ENCODE measurements around the gene CAMSAP1.

CAMSAP1 gene

DNA sequence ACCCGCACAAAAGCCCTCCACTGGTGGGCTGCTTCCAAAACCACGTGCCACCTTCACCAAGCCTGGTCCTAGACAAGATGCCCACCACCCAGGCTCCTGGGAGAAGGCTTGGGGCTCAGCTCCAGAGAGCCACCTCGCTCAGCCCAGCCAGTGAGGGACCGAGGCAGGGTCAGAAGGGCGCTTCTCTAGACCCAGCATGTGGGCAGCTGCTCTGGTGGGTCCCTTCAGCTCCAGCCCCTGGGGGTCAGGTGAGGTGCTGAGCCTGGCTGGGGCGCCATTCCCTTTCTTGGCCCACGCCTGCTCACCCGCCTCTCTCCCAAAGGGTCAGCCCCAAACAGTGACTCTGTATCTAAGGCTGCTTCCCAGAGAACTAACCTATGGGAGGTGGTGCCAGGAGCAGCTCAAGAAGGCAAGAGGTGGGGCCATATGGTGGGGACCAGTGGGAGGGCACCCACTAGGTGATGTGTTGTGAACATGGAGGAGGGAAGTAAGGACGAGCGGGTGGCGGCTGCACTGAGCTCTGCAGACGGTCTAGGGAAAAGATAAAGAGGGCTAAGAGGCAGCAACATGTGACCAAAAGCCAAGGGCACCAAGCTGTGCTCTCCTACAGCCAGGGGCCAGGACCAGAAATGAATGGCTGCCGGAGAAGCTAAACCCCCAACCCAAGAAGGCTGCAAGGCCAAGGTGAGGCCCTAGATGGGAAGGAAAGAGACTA, 79.3 kb downstream of the CAMSAP1 start:
- no peak for DNase-seq

DNA sequence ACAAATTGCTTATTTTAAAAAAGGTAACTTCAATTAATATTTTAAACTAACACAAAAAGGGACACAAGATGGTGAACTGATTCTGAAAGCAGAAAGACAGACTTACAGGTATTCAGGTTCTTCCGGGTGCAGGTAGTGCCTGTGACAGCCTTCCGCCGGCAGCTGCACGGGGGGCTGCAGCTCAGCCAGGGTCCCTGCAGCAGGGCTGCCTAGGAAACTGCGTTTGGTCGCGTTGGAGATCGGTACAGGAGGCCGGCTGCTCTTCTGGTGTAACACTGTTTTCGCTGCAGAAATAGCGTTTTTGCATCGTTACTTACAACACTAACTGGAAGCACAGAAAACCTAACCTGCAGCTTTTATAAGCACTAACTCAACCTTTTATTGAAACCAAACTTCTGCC, 80.0 kb downstream of the CAMSAP1 start:
- DNase-seq, result no peak

DNA sequence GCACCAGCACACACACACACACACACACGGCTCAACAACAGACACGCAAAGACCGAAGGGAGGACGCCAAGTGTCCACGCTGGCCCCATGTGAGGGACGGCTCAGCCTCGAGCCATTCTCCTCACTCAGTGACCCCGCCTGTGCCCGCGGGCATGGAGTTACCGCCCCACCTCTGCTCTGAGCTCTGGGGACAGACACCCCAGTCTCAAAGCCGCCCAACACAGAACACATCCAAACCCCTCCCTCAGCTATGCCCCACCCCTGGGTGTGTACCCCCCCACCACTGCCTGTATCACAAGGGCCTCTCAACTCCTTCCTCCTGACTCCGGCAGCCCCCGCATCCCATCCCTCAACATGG, 81.2 kb downstream of the CAMSAP1 start:
- DNase-seq, result no peak

DNA sequence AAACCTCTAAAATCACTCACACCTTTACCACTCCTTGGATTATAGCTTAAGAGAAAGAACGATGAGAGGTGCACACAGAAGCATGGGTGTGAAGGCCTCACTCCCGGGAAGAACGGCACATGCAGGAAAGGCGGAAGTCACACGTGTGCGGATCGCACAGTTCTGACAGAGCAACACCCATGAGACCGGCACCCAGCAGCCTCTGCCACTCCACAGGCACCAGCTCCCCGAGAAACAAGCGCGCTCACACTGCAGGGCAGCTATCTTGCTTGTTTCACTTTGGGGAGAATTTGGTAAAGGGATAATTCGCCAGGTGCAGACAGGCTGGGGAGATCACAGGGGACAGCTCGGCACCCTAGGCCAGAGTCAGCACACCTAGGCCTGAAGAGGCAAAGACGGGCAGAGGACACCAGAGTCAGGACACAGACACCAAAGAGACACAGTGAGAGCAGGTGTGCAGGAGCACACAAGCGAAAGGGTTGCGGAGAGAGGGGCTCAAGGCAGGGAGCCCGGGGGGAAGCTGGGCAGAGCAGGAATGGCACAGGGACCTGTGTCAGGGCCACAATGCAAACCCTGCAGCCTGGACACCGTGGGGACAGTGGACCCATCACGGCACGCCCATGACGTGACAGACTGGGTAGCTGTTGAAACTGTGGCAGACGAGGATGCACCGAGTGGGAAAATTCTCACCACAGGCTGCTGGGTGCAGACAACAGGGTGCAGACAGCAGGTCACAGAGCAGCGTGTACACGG, 81.7 kb downstream of the CAMSAP1 start:
- no peak for DNase-seq

DNA sequence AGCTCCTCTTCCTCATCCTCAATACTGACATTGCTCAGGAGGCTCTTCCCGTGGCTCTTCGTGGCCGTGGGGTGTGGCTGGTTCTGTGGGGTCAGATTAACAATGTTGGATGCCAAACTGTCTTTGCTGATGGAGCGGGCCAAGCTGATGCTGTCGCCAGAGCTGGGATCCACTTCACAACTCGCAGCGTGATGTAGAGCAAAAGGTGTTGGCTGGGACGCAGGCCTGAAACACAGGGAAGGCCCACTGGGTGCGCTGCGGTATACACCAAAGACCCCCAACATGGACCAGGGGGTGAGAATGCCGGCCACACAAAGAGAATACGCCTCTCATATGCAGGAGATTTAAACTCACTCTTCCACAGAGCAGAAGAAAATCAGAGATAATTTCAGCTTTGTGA, 84.3 kb downstream of the CAMSAP1 start:
- no peak for DNase-seq

DNA sequence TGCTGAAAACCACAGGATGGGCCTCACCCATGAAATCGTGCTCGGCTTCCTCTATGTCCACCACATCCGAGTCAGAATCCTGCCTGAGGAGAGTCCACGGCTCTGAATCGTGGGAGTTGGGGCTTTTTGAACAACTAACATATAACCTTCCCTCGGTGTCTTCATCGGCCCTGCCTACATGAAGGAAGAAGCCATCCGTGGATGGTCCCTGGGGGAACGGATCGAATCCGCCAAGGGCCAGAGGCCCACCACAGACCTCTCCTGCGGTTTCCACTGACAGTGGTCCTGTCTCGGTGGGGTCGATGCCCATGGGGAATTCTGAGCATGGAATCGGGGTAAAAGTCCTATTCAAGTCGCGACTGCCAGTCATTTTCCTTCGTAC, 85.0 kb downstream of the CAMSAP1 start:
- no peak for DNase-seq

DNA sequence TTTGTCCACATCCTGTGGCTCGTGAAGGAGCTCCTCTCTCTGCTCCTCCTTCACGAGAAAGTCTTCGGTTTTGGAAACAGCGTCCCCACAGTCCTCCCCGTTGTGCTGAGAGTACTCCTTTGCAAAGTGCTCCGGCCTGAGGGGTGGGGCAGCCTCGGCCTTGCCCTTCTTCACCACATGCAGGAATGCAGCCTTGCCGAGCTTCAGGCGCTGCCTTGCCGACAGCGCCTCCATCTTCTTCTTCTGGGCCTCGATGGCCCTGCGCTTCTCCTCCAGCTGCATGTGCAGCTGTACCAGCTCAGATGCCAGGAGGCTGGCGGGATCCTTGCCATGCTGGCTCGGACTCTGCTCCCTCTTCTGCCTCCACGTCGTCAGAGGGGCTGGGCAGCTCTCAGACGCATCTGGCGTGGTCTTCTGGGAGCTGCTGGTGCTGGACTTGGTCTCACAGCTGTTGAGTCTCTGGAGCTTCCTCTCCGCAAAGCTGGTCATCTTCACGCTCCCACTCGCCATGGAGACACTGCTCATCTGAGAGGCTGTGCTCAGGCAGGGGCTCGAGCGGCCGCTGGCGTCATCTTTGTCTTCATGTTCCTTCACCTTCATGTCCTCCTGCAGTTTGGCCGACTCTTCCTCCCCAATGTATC, 85.5 kb downstream of the CAMSAP1 start:
- DNase-seq, result no peak

DNA sequence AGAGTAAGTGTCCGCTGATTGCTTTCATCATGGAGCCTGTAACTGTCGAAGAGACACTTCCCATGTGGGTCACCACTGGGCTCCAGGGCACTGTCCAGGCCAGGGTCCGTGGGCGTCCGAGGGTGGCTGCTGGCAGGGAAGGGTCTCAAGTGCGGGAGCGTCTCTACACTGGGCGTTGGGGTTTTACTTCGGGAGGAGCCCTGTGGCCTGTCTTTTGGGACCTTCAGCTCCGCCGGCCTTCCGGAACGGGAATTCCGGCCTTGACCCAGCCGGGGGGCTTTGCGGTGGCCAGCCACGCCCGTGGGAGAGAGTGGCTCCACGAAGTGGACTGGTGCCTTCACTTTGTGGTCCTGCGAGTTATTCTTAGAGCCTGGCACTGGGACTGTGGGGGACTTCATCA, 86.2 kb downstream of the CAMSAP1 start:
- no peak for DNase-seq

DNA sequence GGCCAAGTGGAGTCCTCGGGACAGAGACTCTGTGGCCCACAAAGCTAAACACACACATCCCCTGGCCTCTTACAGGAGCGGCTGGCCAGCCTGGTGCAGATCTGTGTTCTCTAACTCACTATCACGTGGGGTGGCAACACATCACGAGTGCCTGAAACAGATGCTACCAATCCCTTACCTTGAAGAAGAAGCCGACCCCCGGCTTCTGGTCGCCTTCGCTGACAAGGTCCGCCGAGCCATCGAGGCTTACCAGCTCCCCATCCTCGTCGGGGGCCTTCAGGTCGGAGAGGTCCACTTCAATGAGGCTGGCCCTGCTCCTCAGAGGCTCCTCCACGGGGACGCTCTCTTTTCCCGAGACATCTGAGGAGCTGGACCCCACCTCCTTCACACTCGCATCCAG, 86.7 kb downstream of the CAMSAP1 start:
- DNase-seq, result no peak

DNA sequence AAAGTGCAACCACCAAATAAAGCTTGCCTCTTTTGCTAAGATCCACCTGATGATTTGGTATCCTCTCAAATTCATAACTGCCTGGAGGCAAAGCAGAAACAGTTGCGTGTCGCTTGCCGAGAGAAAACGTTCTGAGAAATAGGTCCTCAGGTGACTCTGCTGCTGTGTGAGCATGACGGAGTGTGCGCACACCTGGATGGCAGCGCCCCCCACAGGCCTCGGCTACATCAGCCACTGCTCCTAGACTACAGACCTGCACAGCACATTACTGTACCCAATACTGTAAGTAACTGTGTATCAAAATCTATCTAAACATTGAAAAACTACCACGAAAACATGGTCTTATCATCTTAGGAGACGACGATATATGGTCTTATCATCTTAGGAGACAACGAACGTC, 87.4 kb downstream of the CAMSAP1 start:
- no peak for DNase-seq

DNA sequence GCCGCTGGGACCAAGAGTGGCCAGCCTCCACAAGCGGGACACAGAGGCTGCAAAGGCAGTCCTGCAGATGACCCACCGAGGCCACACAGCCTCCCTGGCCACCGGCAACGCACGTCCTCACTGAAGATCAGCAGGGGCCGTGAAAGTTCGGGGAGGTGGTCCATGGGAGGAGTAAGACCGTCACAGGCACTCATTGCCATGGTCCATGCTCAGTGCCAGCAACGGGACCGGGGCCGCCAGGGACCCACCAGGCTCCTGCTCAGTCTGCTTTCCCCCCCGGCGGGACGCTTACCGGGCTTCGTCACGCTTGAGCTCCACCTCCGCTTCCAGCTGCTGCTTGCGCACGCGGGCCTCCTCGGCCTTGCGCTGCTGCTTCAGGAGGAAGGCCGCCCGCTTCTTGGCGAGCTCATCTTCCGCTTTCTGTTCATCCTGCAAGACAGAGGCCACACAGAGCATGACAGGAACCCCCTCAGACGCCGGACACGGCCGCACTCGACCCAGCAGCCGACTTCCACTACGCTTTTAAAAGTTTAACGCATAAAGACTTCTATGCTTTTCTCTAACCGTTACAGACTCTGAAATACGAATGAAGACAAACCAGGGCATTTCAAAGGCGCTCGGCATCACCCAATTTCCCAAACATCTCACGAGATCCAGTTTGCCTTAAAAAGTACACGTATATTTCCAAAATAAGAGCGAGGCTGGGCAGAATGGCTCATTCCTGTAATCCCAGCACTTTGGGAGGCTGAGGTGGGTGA, 88.4 kb downstream of the CAMSAP1 start:
- no peak for DNase-seq

DNA sequence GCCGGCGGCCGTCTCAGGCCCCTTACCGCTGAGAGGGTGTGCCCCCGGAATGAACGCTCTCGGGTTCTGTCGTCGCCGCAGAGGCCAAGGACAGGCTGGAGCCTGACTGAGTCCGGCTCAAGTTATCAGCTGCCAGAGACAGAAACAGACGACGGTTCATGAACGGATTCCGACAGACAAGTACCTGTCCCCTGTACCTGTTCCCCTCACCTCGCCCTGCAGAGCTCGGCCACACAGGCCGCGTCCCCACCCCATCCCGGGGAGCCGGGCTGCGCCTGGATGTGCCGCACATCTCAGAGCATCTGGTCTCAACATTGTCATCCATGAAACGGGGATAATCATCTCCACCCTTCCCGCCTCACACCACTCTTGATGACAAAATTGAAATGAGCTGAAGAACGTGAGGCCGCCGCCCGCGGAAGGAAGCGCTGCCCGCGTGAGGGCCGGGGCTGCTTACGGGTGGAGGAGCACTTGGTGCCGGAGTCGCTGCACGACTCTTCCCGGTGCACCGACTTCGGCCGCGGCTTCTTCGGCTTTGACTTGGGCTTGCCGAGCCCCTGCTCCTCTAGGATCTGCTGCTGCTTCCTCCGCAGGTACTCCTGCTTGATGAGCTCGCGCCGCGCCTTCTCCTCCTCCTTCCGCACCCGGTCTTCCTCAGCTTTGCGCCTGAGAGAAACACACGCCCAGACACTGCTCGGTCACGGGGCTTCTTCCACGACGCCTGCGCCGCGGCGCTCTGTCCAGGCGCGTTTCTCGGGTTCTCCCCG, 89.2 kb downstream of the CAMSAP1 start:
- no peak for DNase-seq

DNA sequence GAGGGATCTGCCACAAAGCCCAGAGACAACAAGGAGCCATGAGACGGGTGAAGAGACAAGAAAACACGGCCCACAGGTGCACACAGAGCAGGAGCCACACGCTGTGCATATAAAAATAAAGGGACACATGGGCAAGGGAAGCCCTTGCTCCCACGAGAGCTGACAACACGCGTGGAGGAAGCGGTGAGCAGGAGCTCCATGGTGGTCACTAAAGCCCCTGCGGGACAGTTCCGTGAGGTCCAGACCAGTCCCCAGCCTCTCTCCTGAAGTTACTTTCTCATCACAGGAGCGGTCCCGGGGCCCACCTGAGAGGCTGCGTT, 90.7 kb downstream of the CAMSAP1 start:
- DNase-seq, result no peak

DNA sequence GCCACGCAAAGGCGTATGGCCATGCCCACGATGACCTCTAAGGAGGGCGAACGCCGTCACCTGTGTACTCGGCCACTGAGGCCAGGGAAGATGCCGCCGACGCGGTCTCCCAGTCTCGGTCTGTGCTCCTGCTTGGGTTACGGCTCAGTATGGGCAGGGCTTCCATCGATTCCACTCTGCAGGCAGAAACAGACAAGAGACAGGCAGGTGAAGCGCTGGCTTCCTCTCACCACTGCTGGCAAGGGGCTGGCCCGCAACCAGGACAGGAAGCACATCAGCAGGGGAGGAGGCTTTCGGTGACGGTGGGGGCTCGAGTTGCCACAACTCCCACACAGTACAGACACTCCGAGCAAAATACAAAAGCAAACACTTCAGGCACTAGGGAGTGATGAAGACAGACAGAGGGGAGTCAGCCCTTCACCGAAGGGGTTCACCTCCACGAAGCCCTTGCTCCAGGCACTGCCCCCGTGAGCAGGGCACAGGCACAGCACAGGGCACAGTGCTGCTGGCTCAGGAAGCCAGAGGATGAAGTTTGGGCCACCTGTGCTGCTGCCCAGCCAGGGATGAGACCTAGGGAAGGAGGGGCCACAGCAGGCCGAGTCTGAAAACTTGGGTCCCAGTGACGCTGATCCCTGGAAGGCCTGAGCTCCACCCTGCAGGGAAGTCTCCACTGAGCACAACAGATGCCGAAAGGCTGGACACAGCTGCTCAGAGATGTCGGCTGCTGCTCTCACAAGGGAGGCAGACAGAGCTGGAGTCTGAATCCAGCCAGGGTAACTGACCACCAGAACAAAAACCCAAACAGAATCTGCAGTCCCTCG, 91.3 kb downstream of the CAMSAP1 start:
- DNase-seq, result no peak

DNA sequence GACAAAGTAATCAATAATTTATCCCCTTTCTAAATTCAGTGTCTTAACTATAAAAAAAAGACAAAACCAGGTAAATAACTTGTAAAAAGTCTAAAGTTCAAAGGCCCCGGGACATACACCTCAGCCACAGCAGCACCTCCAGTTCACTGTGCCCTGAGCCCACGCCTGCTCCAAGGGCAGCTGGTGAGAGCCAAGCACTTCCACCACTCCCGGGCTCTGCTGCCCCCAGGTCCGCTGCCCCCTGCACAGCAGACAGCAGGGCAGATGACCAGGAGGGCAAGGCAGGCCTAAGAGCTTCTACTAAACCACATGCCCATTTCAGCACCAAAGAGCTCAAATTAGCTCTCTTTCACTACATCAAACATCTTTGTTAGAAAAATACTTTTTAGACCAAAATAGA, 91.9 kb downstream of the CAMSAP1 start:
- DNase-seq, result no peak

DNA sequence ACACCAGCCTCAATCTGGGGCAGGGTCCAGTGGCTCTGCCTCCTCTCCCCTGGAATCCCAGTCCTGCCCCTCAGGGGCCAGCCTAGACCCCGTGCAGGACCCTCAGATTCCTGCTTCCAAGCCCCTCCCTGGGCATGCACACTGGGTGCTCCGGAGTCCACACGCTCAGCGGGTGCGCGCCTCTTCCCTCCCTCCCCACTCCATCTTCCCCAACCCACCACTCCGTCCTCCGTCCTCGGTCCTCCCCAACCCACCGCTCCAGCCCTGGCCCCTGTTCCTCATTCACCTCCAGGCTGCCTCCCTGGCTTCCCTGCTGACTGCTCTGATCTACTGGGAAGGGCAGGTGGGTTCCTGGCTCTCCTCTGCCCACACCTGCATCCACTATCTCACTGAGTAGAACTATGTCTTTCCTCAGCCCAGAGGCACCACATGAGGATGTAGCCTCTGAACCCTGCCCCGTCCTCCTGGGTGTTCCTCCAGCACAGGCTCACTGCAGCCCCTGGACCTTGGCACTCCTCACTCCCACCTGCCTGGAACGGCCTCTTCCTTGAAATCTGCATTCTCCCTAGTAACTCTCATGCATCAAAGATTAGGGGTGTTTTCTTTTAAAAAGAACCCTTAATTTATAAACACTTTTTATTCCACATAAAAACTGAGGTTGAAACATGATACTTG, 92.8 kb downstream of the CAMSAP1 start:
- no peak for DNase-seq

DNA sequence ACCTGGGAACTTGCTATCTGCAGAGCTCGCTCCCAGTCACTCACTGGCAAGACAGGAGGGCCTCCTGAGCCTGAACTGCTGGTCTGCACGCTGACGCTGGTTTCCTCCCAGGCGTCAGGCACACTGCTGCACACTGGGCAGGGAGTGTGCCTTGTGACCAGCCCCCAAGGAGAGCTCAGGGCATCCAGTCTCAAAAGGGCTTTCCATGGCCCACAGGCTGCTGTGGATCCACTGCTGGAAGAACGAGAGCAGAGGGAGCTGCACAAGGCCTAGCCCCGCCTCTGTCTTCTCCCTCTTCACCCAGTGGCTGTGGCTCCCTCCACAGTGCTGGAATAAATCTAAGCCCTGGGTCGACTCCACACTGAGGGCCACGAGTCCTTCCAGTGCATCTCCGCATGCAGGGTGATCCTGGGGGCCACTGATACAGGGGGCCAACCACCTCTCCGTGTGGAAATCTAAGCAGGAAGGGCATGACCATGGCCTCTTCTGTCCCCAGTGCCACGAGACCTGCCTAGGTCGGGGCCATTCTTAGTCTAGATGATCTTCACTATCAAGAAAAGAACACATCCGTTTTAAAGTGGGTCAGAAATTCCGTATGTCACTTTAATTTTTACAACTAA, 93.6 kb downstream of the CAMSAP1 start:
- no peak for DNase-seq

DNA sequence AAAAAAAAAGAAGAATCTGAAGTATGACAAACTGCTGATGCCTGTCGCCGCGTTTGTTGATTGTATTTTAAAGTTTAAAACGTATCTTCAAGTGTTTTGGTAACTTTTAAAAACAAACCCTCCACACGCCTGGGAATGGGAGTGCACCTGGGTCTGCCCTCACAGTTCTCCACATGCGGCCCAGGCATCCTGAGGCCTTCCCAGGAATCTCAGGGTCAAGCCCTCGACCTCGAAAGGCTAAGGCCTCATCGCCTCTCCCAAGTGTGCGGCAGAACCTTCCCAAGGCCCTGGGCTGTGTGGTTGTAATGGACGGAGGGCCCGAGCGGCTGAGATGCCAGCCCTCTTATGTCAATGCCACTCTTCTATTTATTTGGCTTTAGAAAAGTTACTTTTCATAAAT, 94.4 kb downstream of the CAMSAP1 start:
- no peak for DNase-seq

DNA sequence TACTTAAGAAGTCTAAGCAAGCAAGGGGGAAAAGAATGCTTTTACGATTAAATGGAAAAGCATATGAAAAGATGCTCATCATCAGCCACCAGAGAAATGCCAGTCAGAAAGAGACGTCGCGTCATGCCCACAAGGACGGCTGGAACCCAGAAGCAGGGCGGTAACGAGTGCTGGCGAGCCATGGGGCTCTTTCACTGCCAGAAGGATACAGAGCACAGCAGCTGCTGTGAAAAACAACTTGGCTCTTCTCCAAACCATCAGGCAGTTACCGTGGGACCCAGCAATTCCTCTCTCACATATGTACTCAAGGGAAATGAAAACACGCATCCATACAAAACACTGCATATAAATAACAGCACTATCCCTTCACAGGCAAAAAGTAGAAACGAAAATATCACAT, 95.5 kb downstream of the CAMSAP1 start:
- DNase-seq, result peak in 1 of 3 experiments; percentile 60

DNA sequence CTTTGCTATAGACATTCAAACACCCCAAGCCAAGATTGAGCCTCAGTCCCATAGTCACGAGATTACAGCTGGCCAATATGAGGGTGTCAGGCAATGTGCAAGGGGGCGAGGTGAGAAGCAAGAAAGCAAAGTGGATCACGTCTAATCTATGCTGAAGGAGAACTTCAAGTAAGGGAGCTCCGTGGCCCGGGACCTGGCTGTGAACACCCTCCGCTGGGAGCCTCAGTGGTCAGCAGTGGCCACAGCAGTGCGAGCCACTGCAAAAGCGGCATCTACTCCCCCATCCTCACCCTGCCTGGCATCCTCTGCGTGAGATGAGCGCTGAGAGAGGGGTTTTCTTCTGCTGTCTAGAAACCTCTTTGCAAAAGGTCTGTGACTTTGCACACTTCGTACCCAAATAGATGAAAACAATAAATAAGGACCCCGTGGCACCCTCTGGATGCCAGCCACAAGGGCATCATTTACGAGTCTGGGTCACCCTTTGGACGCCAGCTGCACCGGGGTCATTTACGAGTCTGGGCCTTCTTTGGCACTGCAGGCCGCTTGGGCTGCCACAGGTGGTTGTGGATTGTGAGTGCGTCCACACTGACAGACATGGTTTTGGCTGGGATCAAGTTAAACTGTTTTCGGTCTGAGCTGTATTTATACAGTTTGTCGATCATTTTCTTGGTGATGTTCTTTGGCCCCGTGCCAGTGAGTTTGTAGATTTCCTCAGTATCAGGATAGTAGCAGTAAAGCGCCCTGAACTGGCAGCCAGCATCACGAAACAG, 96.4 kb downstream of the CAMSAP1 start:
- DNase-seq, result no peak
